Adipose tissue (tissue), 3 donors: ENCODE data around the gene WDR64. TPM values are rescaled to one million over a fixed set of nuclear protein-coding genes. Genes with fewer than 3 reads are reported as not detected.
"Not testable (repeated sequence)": the region's sequence is repeated elsewhere in the genome, so short reads cannot be mapped to it uniquely, and the experiment has no call there.

Experiments used
- H3K27ac ChIP-seq: one replicate; pipeline ENCODE4 v1.5.1; 2013; ENCODE audit warnings: low read depth, low read length
- WGBS, 3 donors: extraction: QIAGEN DNeasy Blood & Tissue Kit; methylation state at CpG; one replicate each; pipeline ENCODE4 v1.1.7; 2013; 5-methylcytosine and 5-hydroxymethylcytosine counted together
- polyA plus RNA-seq, 3 donors: library from polyadenylated mRNA; stranded (reverse); fragments of 200-250 nt; gene quantifications; one replicate each; pipeline ENCODE4 v1.2.3, GENCODE V29; 2013
- donor health status: healthy with polysubstance abuse.
- donor health status: Bipolar disorder and iron deficiency.
- donor health status: healthy.

Gene WDR64
- polyA plus RNA-seq, 3 donors, result not detected

GRCh38 chr1:241715956-241716355, 63.9 kb downstream of the WDR64 start:
- WGBS, 3 donors, result 83 to 86% (median 85%) methylated on average over 4 of the region's 4 CpGs
- no peak overlapping the region for H3K27ac ChIP-seq

- H3K27ac ChIP-seq, result no peak overlapping the region
- 62 to 74% (median 66%) methylated on average over 6 of the region's 6 CpGs for WGBS, 3 donors
These were observed 65.0 kb downstream of the WDR64 start for GRCh38 chr1:241716915-241717656.

GRCh38 chr1:241717975-241718374, 65.9 kb downstream of the WDR64 start:
- WGBS, 3 donors, result 28 to 76% (median 59%) methylated on average over 5 of the region's 5 CpGs
- H3K27ac ChIP-seq, result no peak overlapping the region

GRCh38 chr1:241721011-241721410, 68.9 kb downstream of the WDR64 start:
- 86 to 89% (median 88%) methylated on average over 3 of the region's 3 CpGs for WGBS, 3 donors
- H3K27ac ChIP-seq, result no peak overlapping the region

GRCh38 chr1:241722947-241723346, 70.9 kb downstream of the WDR64 start:
- WGBS, 3 donors, result 65 to 79% (median 76%) methylated on average over 4 of the region's 4 CpGs
- no peak overlapping the region for H3K27ac ChIP-seq

- WGBS, 3 donors, result 57 to 74% (median 70%) methylated on average over 4 of the region's 4 CpGs
- H3K27ac ChIP-seq, result no peak overlapping the region
These were observed 72.8 kb downstream of the WDR64 start for GRCh38 chr1:241724741-241725356.

- no peak overlapping the region for H3K27ac ChIP-seq
These were observed 78.0 kb downstream of the WDR64 start for GRCh38 chr1:241730031-241730430.

- no peak overlapping the region for H3K27ac ChIP-seq
- 68 to 92% (median 90%) methylated on average over 2 of the region's 2 CpGs for WGBS, 3 donors
These were observed 81.8 kb downstream of the WDR64 start for GRCh38 chr1:241733899-241734298.

GRCh38 chr1:241734533-241734932, 82.5 kb downstream of the WDR64 start:
- H3K27ac ChIP-seq, result no peak overlapping the region
- WGBS, 3 donors, result 79 to 81% (median 80%) methylated on average over 5 of the region's 5 CpGs

DNA sequence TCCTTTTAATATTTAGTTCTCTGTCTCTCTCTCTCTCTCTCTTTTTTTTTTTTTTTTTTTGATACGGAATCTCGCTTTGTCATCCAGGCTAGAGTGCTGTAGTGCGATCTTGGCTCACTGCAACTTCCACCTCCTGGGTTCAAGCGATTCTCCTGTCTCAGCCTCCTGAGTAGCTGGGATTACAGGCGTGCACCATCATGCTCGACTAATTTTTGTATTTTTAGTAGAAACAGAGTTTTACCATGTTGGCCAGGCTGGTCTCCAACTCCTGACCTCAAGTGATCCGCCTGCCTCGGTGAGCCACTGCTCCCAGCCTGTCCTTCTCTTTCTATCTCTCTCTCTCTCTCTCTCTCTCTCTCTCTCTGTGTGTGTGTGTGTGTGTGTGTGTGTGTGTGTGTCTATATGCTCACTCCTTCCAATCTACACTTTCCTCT, 83.4 kb downstream of the WDR64 start:
- WGBS, 3 donors, result 75 to 90% (median 79%) methylated on average over 8 of the region's 8 CpGs
- H3K27ac ChIP-seq, result not testable (repeated sequence)

GRCh38 chr1:241736387-241736786, 84.3 kb downstream of the WDR64 start:
- WGBS, 3 donors, result 69 to 80% (median 75%) methylated on average over 3 of the region's 3 CpGs
- H3K27ac ChIP-seq, result no peak overlapping the region

GRCh38 chr1:241738284-241739078, 86.4 kb downstream of the WDR64 start:
- 63 to 74% (median 70%) methylated on average over 8 of the region's 8 CpGs for WGBS, 3 donors
- H3K27ac ChIP-seq, result no peak overlapping the region

- no peak overlapping the region for H3K27ac ChIP-seq
- 54 to 75% (median 73%) methylated on average over 4 of the region's 4 CpGs for WGBS, 3 donors
These were observed 90.0 kb downstream of the WDR64 start for GRCh38 chr1:241742084-241742483.

DNA sequence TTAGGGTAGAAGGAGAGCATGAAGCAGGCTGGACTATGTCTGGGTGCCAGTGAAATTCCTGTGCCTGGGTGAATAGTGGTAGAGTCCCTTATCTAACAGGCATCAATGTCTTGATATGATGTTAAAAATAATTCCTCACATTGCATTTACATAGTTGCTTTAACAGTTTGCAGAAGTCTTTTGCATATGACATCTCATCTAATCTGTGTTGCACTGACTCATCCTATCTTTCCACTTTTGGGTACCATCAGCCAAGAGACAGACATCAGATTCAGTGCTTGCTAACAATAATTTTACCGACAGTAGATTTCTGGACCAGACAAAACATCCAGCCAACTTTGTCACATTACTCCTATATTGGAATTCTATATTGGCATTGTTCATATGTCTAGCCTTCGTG, 92.5 kb downstream of the WDR64 start:
- no peak overlapping the region for H3K27ac ChIP-seq
- 88 to 92% (median 90%) methylated on average over 2 of the region's 2 CpGs for whole genome bisulfite sequencing, 3 donors

GRCh38 chr1:241747992-241748391, 95.9 kb downstream of the WDR64 start:
- WGBS, 3 donors, result 82 to 94% (median 84%) methylated on average over 6 of the region's 6 CpGs

DNA sequence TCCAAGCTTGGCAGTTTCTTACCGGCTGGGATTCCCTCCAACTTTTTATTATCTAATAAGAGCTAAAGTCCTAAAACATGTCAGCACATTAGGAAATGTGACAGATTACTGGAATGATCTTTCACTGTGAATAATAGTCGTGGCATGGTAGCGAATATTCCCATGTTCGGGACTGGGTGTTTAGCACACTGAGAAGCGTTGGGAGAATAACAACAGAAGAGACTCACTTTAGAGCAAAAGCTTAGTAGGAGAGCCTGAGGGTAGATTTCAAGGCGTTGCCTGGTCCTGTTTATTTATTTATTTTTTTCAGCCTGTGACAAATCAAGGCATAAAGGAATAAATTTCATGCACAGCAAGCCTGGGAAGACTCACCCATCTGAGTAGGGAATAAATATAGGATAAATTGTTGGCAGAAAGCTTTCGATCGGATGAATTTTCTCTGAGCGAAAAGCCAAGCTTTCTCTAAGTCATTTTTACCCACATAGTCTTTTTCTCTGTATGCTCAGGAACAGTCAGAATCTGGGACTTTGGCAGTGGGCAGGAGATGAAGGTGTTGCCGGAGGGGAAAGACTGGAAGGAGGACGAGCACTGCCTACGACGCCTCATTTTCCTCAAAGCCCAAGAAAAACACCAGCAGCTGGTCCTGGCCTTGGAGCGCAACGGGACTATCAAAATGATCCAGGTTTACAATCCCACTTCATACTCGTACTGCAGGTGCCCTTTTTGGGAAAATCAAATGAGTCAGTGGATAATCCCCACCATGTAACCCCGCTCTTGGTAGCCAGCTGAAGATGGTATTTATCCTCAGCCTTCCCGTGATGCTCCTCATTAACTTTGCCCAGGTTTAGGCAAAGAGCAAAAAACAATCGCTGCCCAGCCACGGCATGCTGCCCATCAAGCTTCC, 97.2 kb downstream of the WDR64 start:
- H3K27ac ChIP-seq, result no peak overlapping the region

More at GRCh38 chr1:241747992-241748391, 95.9 kb downstream of the WDR64 start:
- no peak overlapping the region for H3K27ac ChIP-seq

GRCh38 chr1:241749945-241750695, 98.0 kb downstream of the WDR64 start:
- WGBS, 3 donors, result 55 to 82% (median 74%) methylated on average over 6 of the region's 6 CpGs
- H3K27ac ChIP-seq, result no peak overlapping the region

More for the DNA sequence above, 97.2 kb downstream of the WDR64 start:
- WGBS, 3 donors, result 69 to 76% (median 72%) methylated on average over 20 of the region's 20 CpGs

DNA sequence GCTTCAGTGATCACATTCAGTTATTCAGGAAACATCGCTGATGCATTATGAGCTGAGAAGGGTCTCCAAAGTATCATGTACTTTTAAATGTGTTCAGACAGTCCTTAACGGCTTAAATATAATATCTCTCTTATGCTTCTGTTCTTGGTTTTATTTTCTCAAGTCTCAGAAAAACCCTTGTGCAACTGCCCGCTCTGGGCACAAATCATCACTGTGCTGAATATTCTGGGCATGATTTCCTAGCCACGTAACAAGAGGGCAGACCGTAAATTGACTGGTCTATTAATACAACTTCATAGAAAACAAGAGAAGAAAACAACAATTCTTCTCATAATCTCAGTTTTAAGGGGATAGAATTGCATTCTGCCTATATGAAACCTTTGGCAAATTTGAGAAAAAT, 99.4 kb downstream of the WDR64 start:
- WGBS, 3 donors, result 81 to 85% (median 85%) methylated on average over 5 of the region's 5 CpGs

More for the DNA sequence above, 99.4 kb downstream of the WDR64 start:
- H3K27ac ChIP-seq, result no peak overlapping the region
